ENCODE data around the gene COA8.

The COA8 gene

GRCh38 chr14:103531421-103532215 lies 31.1 kb upstream of the COA8 start:
- H3K27me3 Mint-ChIP-seq, result no peaks in the 10 kb centered on the region
- H3K4me1 Mint-ChIP-seq, result peaks cover 55% of the 10 kb centered on the region
- H3K27ac Mint-ChIP-seq, result no peak overlapping the region
- no peak for ATAC-seq
- DNase-seq, result no peak
- H3K9me3 Mint-ChIP-seq, result no peaks in the 10 kb centered on the region
- peak overlapping the region in 1 of 2 donors; percentile 41 for H3K4me3 Mint-ChIP-seq

- DNase-seq (no peak), ATAC-seq (no peak)
- no peaks in the 10 kb centered on the region for H3K9me3 Mint-ChIP-seq
- peaks cover 47% of the 10 kb centered on the region for H3K4me1 Mint-ChIP-seq
- H3K4me3 Mint-ChIP-seq, result no peak overlapping the region
- no peak overlapping the region for H3K27ac Mint-ChIP-seq
- H3K27me3 Mint-ChIP-seq, result no peaks in the 10 kb centered on the region
These were observed 30.3 kb upstream of the COA8 start for GRCh38 chr14:103532216-103533136.

- H3K27me3 Mint-ChIP-seq, result no peaks in the 10 kb centered on the region
- peak overlapping the region in 1 of 2 donors; percentile 82 for H3K27ac Mint-ChIP-seq
- ATAC-seq (no peak), DNase-seq (no peak)
- H3K4me1 Mint-ChIP-seq, result peaks cover 38% of the 10 kb centered on the region
- H3K9me3 Mint-ChIP-seq, result no peaks in the 10 kb centered on the region
- H3K4me3 Mint-ChIP-seq, result no peak overlapping the region
These were observed 29.4 kb upstream of the COA8 start for GRCh38 chr14:103533137-103533998.

GRCh38 chr14:103533999-103534575 lies 28.7 kb upstream of the COA8 start:
- Mint-ChIP-seq H3K27me3 (peaks cover 2% of the 10 kb centered on the region), H3K4me1 (peaks cover 35% of the 10 kb centered on the region), H3K27ac (peak overlapping the region in 1 of 2 donors; percentile 74), H3K4me3 (no peak overlapping the region), H3K9me3 (no peaks in the 10 kb centered on the region)
- DNase-seq (no peak), ATAC-seq (no peak)

GRCh38 chr14:103534576-103535061 lies 28.1 kb upstream of the COA8 start:
- Mint-ChIP-seq H3K27me3 (peaks cover 7% of the 10 kb centered on the region), H3K4me1 (peaks cover 31% of the 10 kb centered on the region), H3K27ac (no peak overlapping the region), H3K4me3 (no peak overlapping the region), H3K9me3 (no peaks in the 10 kb centered on the region)
- DNase-seq, result no peak
- no peak for ATAC-seq

- Mint-ChIP-seq H3K27me3 (peaks cover 12% of the 10 kb centered on the region), H3K4me3 (no peak overlapping the region), H3K4me1 (peaks cover 24% of the 10 kb centered on the region), H3K27ac (peak overlapping the region in 1 of 2 donors; percentile 42), H3K9me3 (no peaks in the 10 kb centered on the region)
- DNase-seq (no peak), ATAC-seq (no peak)
These were observed 27.5 kb upstream of the COA8 start for GRCh38 chr14:103535081-103535890.

- Mint-ChIP-seq H3K27ac (no peak overlapping the region), H3K9me3 (no peaks in the 10 kb centered on the region), H3K27me3 (peaks cover 17% of the 10 kb centered on the region), H3K4me1 (peaks cover 17% of the 10 kb centered on the region), H3K4me3 (no peak overlapping the region)
- DNase-seq, result no peak
- ATAC-seq, result no peak
These were observed 26.7 kb upstream of the COA8 start for GRCh38 chr14:103535891-103536565.

- no peak for DNase-seq
- H3K9me3 Mint-ChIP-seq, result no peaks in the 10 kb centered on the region
- no peak overlapping the region for H3K4me3 Mint-ChIP-seq
- H3K27ac Mint-ChIP-seq, result no peak overlapping the region
- no peak for ATAC-seq
- H3K4me1 Mint-ChIP-seq, result peaks cover 10% of the 10 kb centered on the region
- H3K27me3 Mint-ChIP-seq, result peaks cover 17% of the 10 kb centered on the region
These were observed 26.1 kb upstream of the COA8 start for GRCh38 chr14:103536693-103537092.

GRCh38 chr14:103537175-103537990 lies 25.4 kb upstream of the COA8 start:
- ATAC-seq (peak; percentile 4), DNase-seq (no peak)
- H3K4me3 Mint-ChIP-seq, result no peak overlapping the region
- H3K9me3 Mint-ChIP-seq, result no peaks in the 10 kb centered on the region
- H3K4me1 Mint-ChIP-seq, result peaks cover 3% of the 10 kb centered on the region
- peak overlapping the region; percentile 13 to 35 for H3K27ac Mint-ChIP-seq
- H3K27me3 Mint-ChIP-seq, result peaks cover 17% of the 10 kb centered on the region

GRCh38 chr14:103538291-103539055 lies 24.3 kb upstream of the COA8 start:
- peak; percentile 10 for ATAC-seq
- Mint-ChIP-seq H3K4me3 (no peak overlapping the region), H3K27me3 (peaks cover 17% of the 10 kb centered on the region), H3K4me1 (no peaks in the 10 kb centered on the region), H3K27ac (no peak overlapping the region), H3K9me3 (no peaks in the 10 kb centered on the region)
- DNase-seq, result no peak

- ATAC-seq, result peak; percentile 11
- Mint-ChIP-seq H3K27ac (peak overlapping the region in 1 of 2 donors; percentile 63), H3K4me3 (no peak overlapping the region), H3K9me3 (no peaks in the 10 kb centered on the region), H3K27me3 (peaks cover 17% of the 10 kb centered on the region), H3K4me1 (no peaks in the 10 kb centered on the region)
- DNase-seq, result no peak
These were observed 23.5 kb upstream of the COA8 start for GRCh38 chr14:103539056-103539825.
